ENCODE data around the gene CCDC158.
A peak's percentile ranks its signal among the peaks of the same experiment; 100 is the strongest.
"Not testable (repeated sequence)": the region's sequence is repeated elsewhere in the genome, so short reads cannot be mapped to it uniquely, and the experiment has no call there.

Gene CCDC158

GRCh38 chr4:76445911-76446310, 25.0 kb upstream of the CCDC158 start:
- in situ Hi-C loops (cut with HindIII; ENCODE audit: low pct_unique_long_range_greater_than_20kb, low sequenced_read_pairs), result no loop called here
- no peak for DNase-seq (ENCODE audit: low read depth in 1 of 2, low spot score in 1 of 2)

GRCh38 chr4:76443376-76443775, 22.4 kb upstream of the CCDC158 start:
- in situ Hi-C loops (cut with HindIII; ENCODE audit: low pct_unique_long_range_greater_than_20kb, low sequenced_read_pairs), result no loop called here
- no peak for TF ChIP-seq JUND (IDR thresholded peaks at IDR 0.05; ENCODE audit: low read depth)
- no peak for DNase-seq (ENCODE audit: low read depth in 1 of 2, low spot score in 1 of 2)

More at GRCh38 chr4:76445911-76446310, 25.0 kb upstream of the CCDC158 start:
- TF ChIP-seq JUND (IDR thresholded peaks at IDR 0.05; ENCODE audit: low read depth), result no peak

GRCh38 chr4:76442807-76443206, 21.9 kb upstream of the CCDC158 start:
- peak in 1 of 2 experiments; percentile 21 for DNase-seq (ENCODE audit: low read depth in 1 of 2, low spot score in 1 of 2)
- TF ChIP-seq JUND (IDR thresholded peaks at IDR 0.05; ENCODE audit: low read depth), result no peak
- in situ Hi-C loops (cut with HindIII; ENCODE audit: low pct_unique_long_range_greater_than_20kb, low sequenced_read_pairs), result no loop called here

DNA sequence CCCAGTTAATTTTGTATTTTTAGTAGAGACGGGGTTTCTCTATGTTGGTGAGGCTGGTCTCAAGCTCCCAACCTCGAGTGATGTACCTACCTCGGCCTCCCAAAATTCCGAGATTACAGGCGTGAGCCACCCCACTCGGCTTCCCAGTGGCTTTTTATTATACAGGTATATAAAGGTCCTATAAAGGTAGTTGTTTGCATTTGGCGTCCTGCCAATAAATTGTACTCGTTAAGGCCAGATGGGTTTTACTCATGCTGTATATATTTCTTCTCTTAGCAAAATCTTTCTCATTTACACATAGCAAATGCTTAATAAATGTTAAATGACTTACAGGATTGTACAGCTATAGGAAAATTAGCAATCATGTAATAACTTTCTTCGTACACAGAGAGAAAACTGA, 20.9 kb upstream of the CCDC158 start:
- no peak for DNase-seq (ENCODE audit: low read depth in 1 of 2, low spot score in 1 of 2)
- in situ Hi-C loops (cut with HindIII; ENCODE audit: low pct_unique_long_range_greater_than_20kb, low sequenced_read_pairs), result no loop called here
- no peak for TF ChIP-seq JUND (IDR thresholded peaks at IDR 0.05; ENCODE audit: low read depth)

GRCh38 chr4:76439491-76439890, 18.6 kb upstream of the CCDC158 start:
- no peak for DNase-seq (ENCODE audit: low read depth in 1 of 2, low spot score in 1 of 2)
- in situ Hi-C loops (cut with HindIII; ENCODE audit: low pct_unique_long_range_greater_than_20kb, low sequenced_read_pairs), result no loop called here
- TF ChIP-seq JUND (IDR thresholded peaks at IDR 0.05; ENCODE audit: low read depth), result no peak

DNA sequence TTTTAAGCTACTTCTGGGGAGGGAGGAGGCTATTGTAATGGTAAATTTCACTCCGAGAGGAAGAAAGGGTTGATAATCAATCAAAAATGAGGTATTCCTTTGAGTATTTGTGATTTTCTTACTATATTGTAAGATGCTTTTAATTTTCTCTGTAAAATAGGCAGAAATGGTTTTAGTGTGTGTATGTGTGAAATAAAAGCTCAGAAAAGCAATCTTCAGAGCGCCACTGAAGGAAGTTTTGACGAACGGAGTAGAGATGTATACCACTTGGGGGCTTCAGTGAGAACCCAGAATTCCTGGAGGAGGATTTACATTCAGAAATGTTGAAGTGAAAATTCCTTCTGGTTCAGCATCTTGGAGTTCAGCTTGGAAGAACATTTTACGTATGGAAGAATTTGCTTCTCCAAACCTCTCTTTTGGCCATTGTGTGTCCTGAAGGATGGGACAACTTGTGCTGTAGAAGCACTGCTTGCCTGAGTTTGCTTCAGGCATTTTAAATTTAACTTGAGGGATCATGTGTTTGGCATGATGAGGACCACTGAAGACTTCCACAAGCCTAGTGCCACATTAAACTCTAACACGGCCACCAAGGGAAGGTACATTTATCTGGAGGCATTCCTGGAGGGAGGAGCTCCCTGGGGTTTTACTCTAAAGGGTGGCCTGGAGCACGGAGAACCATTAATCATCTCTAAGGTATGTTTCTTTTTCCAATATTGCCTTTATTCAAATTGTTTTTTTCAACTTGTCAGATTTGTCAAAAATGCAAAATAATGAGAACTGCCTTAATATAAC, 14.8 kb upstream of the CCDC158 start:
- DNase-seq (ENCODE audit: low read depth in 1 of 2, low spot score in 1 of 2), result no peak
- in situ Hi-C loops (cut with HindIII; ENCODE audit: low pct_unique_long_range_greater_than_20kb, low sequenced_read_pairs), result no loop called here
- no peak for TF ChIP-seq JUND (IDR thresholded peaks at IDR 0.05; ENCODE audit: low read depth)

GRCh38 chr4:76434901-76435527, 14.1 kb upstream of the CCDC158 start, which contains the start of gene SHROOM3:
TSS of gene SHROOM3 (plus strand) at chr4:76435229. CDS start at chr4:76436053, 824 bp downstream.
- in situ Hi-C loops (cut with HindIII; ENCODE audit: low pct_unique_long_range_greater_than_20kb, low sequenced_read_pairs), result no loop called here
- TF ChIP-seq JUND (IDR thresholded peaks at IDR 0.05; ENCODE audit: low read depth), result no peak
- peak in 1 of 2 experiments; percentile 46 for DNase-seq (ENCODE audit: low read depth in 1 of 2, low spot score in 1 of 2)

GRCh38 chr4:76430519-76431388, 9.8 kb upstream of the CCDC158 start:
- in situ Hi-C loops (cut with HindIII; ENCODE audit: low pct_unique_long_range_greater_than_20kb, low sequenced_read_pairs), result no loop called here
- DNase-seq (ENCODE audit: low read depth in 1 of 2, low spot score in 1 of 2), result peak in 1 of 2 experiments; percentile 49
- TF ChIP-seq JUND (IDR thresholded peaks at IDR 0.05; ENCODE audit: low read depth), result no peak

GRCh38 chr4:76429636-76430035, 8.7 kb upstream of the CCDC158 start:
- no peak for TF ChIP-seq JUND (IDR thresholded peaks at IDR 0.05; ENCODE audit: low read depth)
- in situ Hi-C loops (cut with HindIII; ENCODE audit: low pct_unique_long_range_greater_than_20kb, low sequenced_read_pairs), result no loop called here
- DNase-seq (ENCODE audit: low read depth in 1 of 2, low spot score in 1 of 2), result no peak

- peak in 1 of 2 experiments; percentile 41 for DNase-seq (ENCODE audit: low read depth in 1 of 2, low spot score in 1 of 2)
- TF ChIP-seq JUND (IDR thresholded peaks at IDR 0.05; ENCODE audit: low read depth), result no peak
- in situ Hi-C loops (cut with HindIII; ENCODE audit: low pct_unique_long_range_greater_than_20kb, low sequenced_read_pairs), result no loop called here
Measured at GRCh38 chr4:76426272-76426671, 5.3 kb upstream of the CCDC158 start.

GRCh38 chr4:76423159-76423558, 2.2 kb upstream of the CCDC158 start:
- DNase-seq (ENCODE audit: low read depth in 1 of 2, low spot score in 1 of 2); in situ Hi-C loops (cut with HindIII; ENCODE audit: low pct_unique_long_range_greater_than_20kb, low sequenced_read_pairs): not testable (repeated sequence)

DNA sequence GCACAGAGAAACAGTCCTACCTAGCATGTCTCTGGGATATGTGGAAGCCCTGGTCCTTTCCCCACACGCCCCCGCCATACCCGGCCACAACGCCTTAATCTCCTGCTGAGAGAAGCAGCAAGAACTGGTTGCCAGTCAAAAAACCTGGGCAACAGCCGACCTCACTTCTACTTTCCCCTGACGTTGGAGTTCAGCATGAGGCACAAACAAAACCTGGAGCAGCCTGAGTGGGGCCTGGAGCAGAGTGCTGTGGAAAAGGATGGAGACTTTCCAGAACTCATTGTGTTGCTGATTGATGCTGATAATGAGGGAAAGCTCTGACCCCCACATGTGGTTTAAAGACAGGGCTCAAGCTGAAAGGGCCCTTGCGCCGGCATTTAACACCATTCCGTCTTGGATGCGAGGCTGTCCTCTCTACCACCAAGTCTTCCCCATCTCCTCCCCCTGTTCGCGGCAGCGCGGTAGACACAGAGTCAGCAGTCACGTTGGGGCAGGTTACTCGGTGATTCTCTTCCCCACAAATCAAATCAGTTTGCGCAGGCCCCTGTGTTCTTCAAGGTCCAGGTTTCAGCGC, 666 bp downstream of the CCDC158 start:
- TF ChIP-seq JUND (IDR thresholded peaks at IDR 0.05; ENCODE audit: low read depth), result no peak
- in situ Hi-C loops (cut with HindIII; ENCODE audit: low pct_unique_long_range_greater_than_20kb, low sequenced_read_pairs), result no loop called here
- DNase-seq (ENCODE audit: low read depth in 1 of 2, low spot score in 1 of 2), result no peak
